ENCODE measurements around the gene PAX5.

Gene PAX5

DNA sequence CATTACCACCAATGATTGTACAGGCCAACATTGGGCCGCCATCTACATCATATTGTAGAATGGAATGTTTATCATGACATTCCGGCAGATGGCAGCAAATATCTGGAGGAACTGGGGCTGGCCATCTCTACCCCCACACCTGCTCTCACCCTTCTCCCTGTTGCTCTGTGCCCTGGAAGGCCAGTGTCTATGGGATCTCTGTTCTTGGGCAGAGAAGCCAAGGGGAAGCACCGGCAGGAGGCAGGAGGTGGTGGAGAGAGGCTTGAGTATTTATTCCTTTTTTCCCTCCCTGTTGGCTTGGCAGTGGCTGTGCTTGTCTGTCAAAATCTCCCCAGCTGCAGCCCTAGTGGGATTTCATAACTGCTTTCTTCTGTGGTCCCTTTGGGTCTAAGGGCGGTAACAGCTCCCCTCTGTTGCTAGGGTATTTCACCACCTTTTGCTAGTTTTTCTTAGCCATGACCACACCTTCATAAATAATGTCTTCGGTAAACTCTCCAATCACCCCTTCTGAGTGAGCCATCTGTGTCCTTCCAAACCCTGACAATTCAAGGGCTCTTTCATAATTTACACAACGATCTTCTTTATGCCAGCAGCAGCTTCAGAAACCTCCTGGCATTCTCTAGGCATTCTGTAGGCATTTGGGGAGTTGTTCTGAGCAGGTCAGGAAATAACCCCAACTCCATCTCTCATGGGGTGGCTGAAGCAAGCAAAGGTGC, 235.6 kb downstream of the PAX5 start:
- Histone ChIP-seq H3K4me1 (ENCODE audit: control insufficient read depth, insufficient read depth, low read length, poor library complexity, severe bottlenecking) (no peaks in the 10 kb centered on the region), H3K9me3 (ENCODE audit: control insufficient read depth, low read length) (no peaks in the 10 kb centered on the region), H3K27ac (ENCODE audit: insufficient read depth, low read length, poor library complexity, severe bottlenecking) (no peak overlapping the region), H3K36me3 (ENCODE audit: control insufficient read depth, insufficient read depth, low read length) (no peaks in the 10 kb centered on the region), H3K27me3 (replicated peaks; ENCODE audit: control insufficient read depth, insufficient read depth, low read length, poor library complexity, severe bottlenecking) (no peaks in the 10 kb centered on the region), H3K4me3 (ENCODE audit: insufficient read depth, low read depth, low read length, poor library complexity, severe bottlenecking) (no peak overlapping the region)
- DNase-seq = no peak

DNA sequence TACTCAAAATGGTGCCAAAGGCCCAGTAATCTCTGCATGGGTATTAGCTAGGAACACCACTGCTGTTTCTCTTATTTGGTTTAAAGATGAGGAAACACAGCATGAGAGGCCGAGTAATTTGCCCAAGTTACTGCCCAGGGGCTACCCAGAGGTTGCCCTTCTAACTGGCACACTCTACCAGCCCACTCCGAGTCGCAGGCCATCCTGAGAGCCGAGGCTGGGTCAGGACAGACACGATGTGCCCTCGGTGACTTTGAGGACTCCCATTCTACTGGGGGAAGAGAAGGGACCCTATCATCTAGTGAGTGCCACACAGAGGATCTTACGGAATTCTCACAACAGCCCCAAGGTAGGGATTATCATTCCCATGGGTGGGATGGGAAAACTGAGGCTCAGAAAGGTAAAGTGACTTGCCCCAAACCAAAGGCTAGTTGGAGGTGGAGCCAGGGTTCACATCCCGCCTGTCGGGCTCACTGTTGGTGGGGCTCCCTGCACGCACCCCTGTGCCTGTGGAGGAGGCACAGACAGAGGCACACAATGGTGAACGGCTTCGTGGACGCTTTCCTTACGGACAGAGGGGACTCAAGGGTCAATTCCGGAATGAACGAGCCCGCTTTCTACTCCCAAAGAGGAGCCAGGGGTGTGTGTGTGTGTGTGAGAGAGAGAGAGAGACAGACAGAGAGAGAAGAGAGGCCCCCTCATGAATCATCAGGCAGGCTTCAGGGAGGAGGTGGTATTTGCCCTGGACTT, 236.4 kb downstream of the PAX5 start:
- DNase-seq = no peak
- Histone ChIP-seq H3K4me1 (ENCODE audit: control insufficient read depth, insufficient read depth, low read length, poor library complexity, severe bottlenecking) (no peaks in the 10 kb centered on the region), H3K27ac (ENCODE audit: insufficient read depth, low read length, poor library complexity, severe bottlenecking) (no peak overlapping the region), H3K9me3 (ENCODE audit: control insufficient read depth, low read length) (no peaks in the 10 kb centered on the region), H3K27me3 (replicated peaks; ENCODE audit: control insufficient read depth, insufficient read depth, low read length, poor library complexity, severe bottlenecking) (no peaks in the 10 kb centered on the region), H3K36me3 (ENCODE audit: control insufficient read depth, insufficient read depth, low read length) (no peaks in the 10 kb centered on the region), H3K4me3 (ENCODE audit: insufficient read depth, low read depth, low read length, poor library complexity, severe bottlenecking) (no peak overlapping the region)

GRCh38 chr9:36796671-36797419, 237.2 kb downstream of the PAX5 start:
- DNase-seq = no peak
- no peaks in the 10 kb centered on the region for H3K36me3 ChIP-seq (ENCODE audit: control insufficient read depth, insufficient read depth, low read length)
- no peaks in the 10 kb centered on the region for H3K27me3 ChIP-seq (replicated peaks; ENCODE audit: control insufficient read depth, insufficient read depth, low read length, poor library complexity, severe bottlenecking)
- no peak overlapping the region for H3K4me3 ChIP-seq (ENCODE audit: insufficient read depth, low read depth, low read length, poor library complexity, severe bottlenecking)
- H3K4me1 ChIP-seq (ENCODE audit: control insufficient read depth, insufficient read depth, low read length, poor library complexity, severe bottlenecking) = no peaks in the 10 kb centered on the region
- no peaks in the 10 kb centered on the region for H3K9me3 ChIP-seq (ENCODE audit: control insufficient read depth, low read length)
- H3K27ac ChIP-seq (ENCODE audit: insufficient read depth, low read length, poor library complexity, severe bottlenecking) = no peak overlapping the region

DNA sequence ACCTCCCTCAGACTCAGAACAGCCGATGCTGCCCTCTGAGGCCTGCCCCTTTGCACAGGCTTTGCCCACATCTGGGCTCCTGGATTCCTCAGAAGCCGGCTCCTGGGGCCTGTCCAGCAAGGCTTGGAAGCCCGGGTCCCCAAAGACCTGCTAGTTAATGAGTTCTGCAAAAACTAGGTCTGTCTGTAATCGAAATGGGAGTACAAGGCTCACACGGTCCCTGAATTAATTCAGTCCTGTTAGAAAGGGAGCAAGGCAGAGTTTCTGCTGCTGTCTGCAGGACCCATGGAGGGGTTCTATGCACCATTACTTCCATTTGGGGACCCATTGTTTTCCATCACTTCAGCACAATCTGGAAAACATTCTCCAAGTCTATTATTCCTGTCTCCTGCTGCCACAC, 239.6 kb downstream of the PAX5 start:
- DNase-seq = no peak
- H3K27me3 ChIP-seq (replicated peaks; ENCODE audit: control insufficient read depth, insufficient read depth, low read length, poor library complexity, severe bottlenecking) = no peaks in the 10 kb centered on the region
- no peaks in the 10 kb centered on the region for H3K9me3 ChIP-seq (ENCODE audit: control insufficient read depth, low read length)
- H3K4me1 ChIP-seq (ENCODE audit: control insufficient read depth, insufficient read depth, low read length, poor library complexity, severe bottlenecking) = no peaks in the 10 kb centered on the region
- H3K36me3 ChIP-seq (ENCODE audit: control insufficient read depth, insufficient read depth, low read length) = no peaks in the 10 kb centered on the region
- no peak overlapping the region for H3K27ac ChIP-seq (ENCODE audit: insufficient read depth, low read length, poor library complexity, severe bottlenecking)
- no peak overlapping the region for H3K4me3 ChIP-seq (ENCODE audit: insufficient read depth, low read depth, low read length, poor library complexity, severe bottlenecking)

- no peaks in the 10 kb centered on the region for H3K27me3 ChIP-seq (replicated peaks; ENCODE audit: control insufficient read depth, insufficient read depth, low read length, poor library complexity, severe bottlenecking)
- DNase-seq = no peak
- H3K9me3 ChIP-seq (ENCODE audit: control insufficient read depth, low read length) = no peaks in the 10 kb centered on the region
- H3K4me3 ChIP-seq (ENCODE audit: insufficient read depth, low read depth, low read length, poor library complexity, severe bottlenecking) = no peak overlapping the region
- H3K36me3 ChIP-seq (ENCODE audit: control insufficient read depth, insufficient read depth, low read length) = no peaks in the 10 kb centered on the region
- H3K4me1 ChIP-seq (ENCODE audit: control insufficient read depth, insufficient read depth, low read length, poor library complexity, severe bottlenecking) = no peaks in the 10 kb centered on the region
- H3K27ac ChIP-seq (ENCODE audit: insufficient read depth, low read length, poor library complexity, severe bottlenecking) = no peak overlapping the region
Observed at GRCh38 chr9:36793277-36793676, 240.8 kb downstream of the PAX5 start.

- H3K9me3 ChIP-seq (ENCODE audit: control insufficient read depth, low read length) = no peaks in the 10 kb centered on the region
- no peak overlapping the region for H3K4me3 ChIP-seq (ENCODE audit: insufficient read depth, low read depth, low read length, poor library complexity, severe bottlenecking)
- no peak for DNase-seq
- H3K4me1 ChIP-seq (ENCODE audit: control insufficient read depth, insufficient read depth, low read length, poor library complexity, severe bottlenecking) = no peaks in the 10 kb centered on the region
- H3K36me3 ChIP-seq (ENCODE audit: control insufficient read depth, insufficient read depth, low read length) = no peaks in the 10 kb centered on the region
- H3K27me3 ChIP-seq (replicated peaks; ENCODE audit: control insufficient read depth, insufficient read depth, low read length, poor library complexity, severe bottlenecking) = no peaks in the 10 kb centered on the region
- no peak overlapping the region for H3K27ac ChIP-seq (ENCODE audit: insufficient read depth, low read length, poor library complexity, severe bottlenecking)
Observed at GRCh38 chr9:36791222-36791950, 242.7 kb downstream of the PAX5 start.

GRCh38 chr9:36789886-36790285, 244.2 kb downstream of the PAX5 start:
- Histone ChIP-seq H3K27ac (ENCODE audit: insufficient read depth, low read length, poor library complexity, severe bottlenecking) (no peak overlapping the region), H3K36me3 (ENCODE audit: control insufficient read depth, insufficient read depth, low read length) (no peaks in the 10 kb centered on the region)

DNA sequence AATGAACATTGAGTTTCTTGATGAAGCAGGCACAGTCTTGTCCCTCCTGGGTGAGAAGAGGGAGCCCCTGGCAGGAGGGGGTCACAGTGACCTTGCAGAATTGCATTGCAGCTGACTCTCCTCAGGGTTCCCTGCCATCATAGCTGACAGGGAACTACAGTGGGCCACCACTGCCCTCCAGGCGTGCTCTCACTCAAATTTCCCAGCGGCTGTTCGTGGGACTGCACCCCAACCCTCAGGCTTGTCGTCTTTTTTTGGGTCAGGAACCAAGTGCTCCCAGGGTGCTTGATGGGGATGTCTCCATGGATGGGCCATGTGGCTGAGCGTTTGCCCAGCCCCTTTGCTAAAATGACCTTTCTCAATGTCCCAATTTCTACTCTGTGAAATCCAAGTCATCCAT, 245.5 kb downstream of the PAX5 start:
- Histone ChIP-seq H3K27ac (ENCODE audit: insufficient read depth, low read length, poor library complexity, severe bottlenecking) (no peak overlapping the region), H3K36me3 (ENCODE audit: control insufficient read depth, insufficient read depth, low read length) (no peaks in the 10 kb centered on the region), H3K4me3 (ENCODE audit: insufficient read depth, low read depth, low read length, poor library complexity, severe bottlenecking) (no peak overlapping the region), H3K4me1 (ENCODE audit: control insufficient read depth, insufficient read depth, low read length, poor library complexity, severe bottlenecking) (no peaks in the 10 kb centered on the region), H3K9me3 (ENCODE audit: control insufficient read depth, low read length) (no peaks in the 10 kb centered on the region), H3K27me3 (replicated peaks; ENCODE audit: control insufficient read depth, insufficient read depth, low read length, poor library complexity, severe bottlenecking) (no peaks in the 10 kb centered on the region)
- no peak for DNase-seq

More at GRCh38 chr9:36789886-36790285, 244.2 kb downstream of the PAX5 start:
- no peak for DNase-seq
- Histone ChIP-seq H3K27me3 (replicated peaks; ENCODE audit: control insufficient read depth, insufficient read depth, low read length, poor library complexity, severe bottlenecking) (no peaks in the 10 kb centered on the region), H3K4me1 (ENCODE audit: control insufficient read depth, insufficient read depth, low read length, poor library complexity, severe bottlenecking) (no peaks in the 10 kb centered on the region), H3K4me3 (ENCODE audit: insufficient read depth, low read depth, low read length, poor library complexity, severe bottlenecking) (no peak overlapping the region), H3K9me3 (ENCODE audit: control insufficient read depth, low read length) (no peaks in the 10 kb centered on the region)

DNA sequence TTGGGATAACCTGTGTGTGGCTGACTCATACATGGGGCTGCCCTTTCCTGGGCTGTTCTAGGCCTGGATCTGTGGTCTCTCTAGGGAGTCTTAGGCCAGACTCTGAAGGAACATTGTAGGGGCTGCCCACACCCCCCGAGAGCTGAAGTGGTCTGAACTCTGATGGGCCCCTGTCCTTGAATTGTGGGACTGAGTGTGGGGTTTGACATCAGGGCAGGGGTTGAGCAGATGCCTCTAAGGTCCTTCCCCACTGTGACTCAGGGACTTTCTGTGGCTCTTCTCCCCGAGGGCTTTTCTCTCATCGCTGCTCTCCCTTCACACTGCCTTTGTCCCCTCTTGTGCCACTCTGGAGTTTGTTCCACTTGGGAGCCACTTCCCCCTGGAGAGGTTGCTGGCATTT, 246.4 kb downstream of the PAX5 start:
- Histone ChIP-seq H3K36me3 (ENCODE audit: control insufficient read depth, insufficient read depth, low read length) (no peaks in the 10 kb centered on the region), H3K27ac (ENCODE audit: insufficient read depth, low read length, poor library complexity, severe bottlenecking) (no peak overlapping the region), H3K4me3 (ENCODE audit: insufficient read depth, low read depth, low read length, poor library complexity, severe bottlenecking) (no peak overlapping the region), H3K4me1 (ENCODE audit: control insufficient read depth, insufficient read depth, low read length, poor library complexity, severe bottlenecking) (no peaks in the 10 kb centered on the region), H3K9me3 (ENCODE audit: control insufficient read depth, low read length) (no peaks in the 10 kb centered on the region), H3K27me3 (replicated peaks; ENCODE audit: control insufficient read depth, insufficient read depth, low read length, poor library complexity, severe bottlenecking) (no peaks in the 10 kb centered on the region)
- DNase-seq = no peak

Measured in effector memory CD4-positive, alpha-beta T cell (primary cell).